NCI-H510A treated with DMSO at 0.1 percent for 48 hours (cell line): ENCODE results near the gene P2RY13.

Experiments used
- DNase-seq: peaks from one replicate; lab custom pipeline; 2025; lab: John Stamatoyannopoulos, UW

The P2RY13 gene

GRCh38 chr3:151329363-151329762 is at the start of gene P2RY13:
TSS of gene P2RY13 (minus strand) at chr3:151329549. CDS start at chr3:151329528, 21 bp downstream.
- DNase-seq, result no peak

DNA sequence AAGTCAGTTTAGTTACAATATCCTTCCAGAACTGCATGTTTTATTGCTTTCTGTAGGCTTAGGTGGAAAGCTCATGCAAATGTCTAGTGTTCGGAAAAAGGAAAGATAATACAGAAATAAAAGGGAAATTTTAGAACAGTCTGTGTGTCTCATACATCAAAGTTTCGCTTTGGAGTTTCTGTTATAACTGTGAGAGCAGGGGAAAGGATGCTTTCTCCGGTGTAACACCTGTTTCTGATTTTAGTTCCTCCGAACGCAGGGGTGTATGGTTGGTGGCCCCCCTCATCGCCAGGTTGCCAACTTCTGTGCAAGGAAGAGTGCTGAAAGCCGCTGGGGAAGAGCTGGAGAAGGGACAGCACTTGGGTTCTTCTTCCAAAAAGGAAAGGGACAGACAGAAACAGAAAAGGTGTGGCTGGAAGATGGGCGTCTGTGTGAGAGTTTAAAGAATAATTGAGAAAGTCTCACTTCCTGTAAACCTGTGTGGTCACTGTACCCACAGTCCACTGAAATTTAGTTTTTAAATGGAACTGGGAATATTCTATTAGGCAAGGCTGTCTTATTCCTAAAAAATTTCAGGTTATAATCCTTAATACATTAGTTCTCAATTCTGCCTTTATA is 48.5 kb upstream of the P2RY13 start:
- no peak for DNase-seq

DNA sequence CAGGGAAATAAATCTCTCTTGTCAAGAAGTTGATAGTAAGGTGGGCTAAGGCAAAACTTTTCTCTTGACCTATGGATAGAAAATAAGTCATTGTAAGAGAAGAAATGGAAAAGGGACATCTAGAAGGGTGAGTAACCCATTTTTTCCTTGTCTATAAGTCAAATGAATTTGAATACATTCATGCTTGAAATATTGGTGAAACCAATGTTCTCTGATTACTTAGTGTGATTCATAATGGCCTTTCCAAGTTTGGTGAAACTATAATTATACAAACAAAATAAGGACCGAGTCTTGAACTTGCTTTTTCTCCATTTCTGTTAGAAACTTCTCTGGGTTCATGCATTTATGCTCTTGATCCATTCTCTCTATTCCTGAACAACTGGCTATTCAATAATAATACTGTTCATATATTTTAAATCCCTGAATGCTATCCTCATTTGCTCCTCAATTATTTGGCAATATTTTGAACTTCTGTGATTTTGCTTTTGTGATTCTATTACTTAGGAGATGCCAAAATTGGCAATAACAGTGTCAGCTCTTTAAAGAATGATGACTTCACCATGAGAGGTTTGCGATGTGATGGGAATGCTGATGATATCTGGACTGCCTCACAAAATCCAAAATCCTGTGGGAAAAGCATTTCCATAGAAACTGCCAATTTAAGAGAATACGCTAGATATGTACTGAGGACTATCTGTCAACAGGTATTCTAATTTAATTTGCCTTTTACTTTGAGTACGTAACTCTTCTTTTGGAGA is 42.9 kb upstream of the P2RY13 start:
- no peak for DNase-seq

DNA sequence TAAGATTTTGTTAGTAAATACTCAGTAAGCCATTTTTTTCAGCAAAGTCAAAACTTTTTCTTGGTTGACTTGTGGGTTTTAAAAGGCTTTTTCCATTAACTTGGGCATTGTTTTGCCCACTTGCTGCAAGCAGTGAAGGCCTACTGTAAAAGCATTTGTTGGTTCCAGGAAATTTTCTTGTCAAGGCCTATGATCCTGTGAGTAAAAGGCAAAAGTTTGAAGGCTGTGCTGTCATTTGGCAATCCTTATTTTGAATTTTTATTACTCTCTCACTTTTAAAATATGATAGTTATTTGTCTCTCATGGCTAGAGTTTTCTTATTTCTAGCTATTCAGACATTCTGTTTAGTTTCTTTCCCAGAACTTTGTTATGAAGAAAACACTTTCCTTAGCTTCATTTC is 42.2 kb upstream of the P2RY13 start:
- DNase-seq, result no peak

- no peak for DNase-seq
Observed at GRCh38 chr3:151367448-151367847, 38.1 kb upstream of the P2RY13 start.

DNA sequence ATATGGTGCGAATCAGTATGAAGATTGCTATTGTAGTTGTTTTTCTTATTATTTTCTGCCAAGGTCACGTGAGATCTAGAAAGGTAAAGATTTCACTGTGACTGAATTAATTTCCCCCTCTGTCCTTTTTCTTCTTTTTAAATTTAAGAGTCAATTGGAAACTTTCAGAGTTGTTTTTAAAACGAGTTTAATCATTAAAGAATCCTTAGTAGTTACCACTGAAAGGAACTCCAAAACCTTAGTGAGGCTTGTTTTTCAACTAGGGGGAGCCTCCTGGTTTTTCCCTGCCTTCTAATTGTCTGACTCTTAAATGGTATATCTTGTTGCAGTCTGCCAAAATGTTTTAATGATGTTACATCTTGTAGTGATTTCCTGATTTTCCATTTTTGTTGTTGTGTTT is 37.6 kb upstream of the P2RY13 start:
- DNase-seq, result no peak

DNA sequence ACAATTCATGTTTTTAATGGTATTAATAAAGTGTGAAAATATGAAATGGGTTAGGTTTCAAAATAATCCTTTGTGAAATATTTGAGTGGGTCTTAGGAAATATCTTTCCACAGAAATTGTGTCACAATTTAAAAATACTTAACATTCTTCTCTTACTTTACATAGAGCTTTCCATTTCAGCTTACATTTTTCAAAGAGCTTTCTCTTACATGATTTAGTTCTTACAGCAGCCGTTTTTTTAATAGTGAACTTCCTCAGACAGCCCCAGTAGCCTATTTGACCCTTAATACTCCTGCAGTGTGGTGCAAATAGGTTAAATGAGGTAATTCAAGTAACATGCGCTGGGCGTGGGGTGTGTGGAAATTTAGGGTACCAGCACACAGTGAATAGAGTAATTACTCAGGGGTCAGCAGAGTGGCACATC is 33.4 kb upstream of the P2RY13 start:
- no peak for DNase-seq

GRCh38 chr3:151357463-151357850 is 28.1 kb upstream of the P2RY13 start:
- DNase-seq, result no peak

GRCh38 chr3:151356794-151357462 is 27.6 kb upstream of the P2RY13 start:
- DNase-seq, result no peak

DNA sequence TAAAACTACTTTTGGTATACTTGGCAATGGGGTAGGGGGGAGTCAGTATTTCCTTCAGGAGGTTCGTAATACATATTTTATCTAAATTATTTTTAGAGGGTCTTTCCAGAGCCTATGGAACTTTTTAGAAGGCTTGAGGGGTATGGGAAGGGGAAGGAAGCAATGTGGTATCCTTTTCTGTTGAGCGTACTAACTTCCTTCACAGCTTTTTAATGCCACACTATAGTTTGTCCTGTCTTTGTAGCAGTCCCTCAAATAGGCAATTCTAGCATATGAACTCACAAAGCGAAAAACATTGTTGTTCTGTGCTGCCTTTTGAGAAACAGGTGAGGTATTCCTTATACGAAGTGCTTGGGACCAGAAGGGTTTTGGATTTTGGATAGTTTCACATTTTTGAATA is 22.3 kb upstream of the P2RY13 start:
- DNase-seq, result no peak

GRCh38 chr3:151351219-151351618 is 21.9 kb upstream of the P2RY13 start:
- no peak for DNase-seq

DNA sequence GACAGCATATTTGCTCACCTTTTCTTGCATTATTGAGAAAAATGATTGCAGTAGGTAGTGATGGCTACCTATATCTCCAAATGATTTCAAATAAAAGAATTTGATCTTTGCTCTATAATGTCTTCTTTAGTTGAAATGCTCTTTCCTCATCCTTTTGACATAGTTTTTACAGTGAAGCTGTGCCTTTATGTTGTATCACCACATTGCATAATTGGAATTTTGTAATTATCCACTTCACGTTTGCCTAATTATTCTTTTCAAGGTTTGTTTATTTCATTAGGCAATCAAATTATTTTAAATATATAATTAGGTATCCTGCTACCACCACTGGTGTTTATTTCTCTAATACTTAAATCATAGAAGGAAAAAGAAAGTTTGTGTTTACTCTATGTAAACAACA is 21.3 kb upstream of the P2RY13 start:
- DNase-seq, result no peak

DNA sequence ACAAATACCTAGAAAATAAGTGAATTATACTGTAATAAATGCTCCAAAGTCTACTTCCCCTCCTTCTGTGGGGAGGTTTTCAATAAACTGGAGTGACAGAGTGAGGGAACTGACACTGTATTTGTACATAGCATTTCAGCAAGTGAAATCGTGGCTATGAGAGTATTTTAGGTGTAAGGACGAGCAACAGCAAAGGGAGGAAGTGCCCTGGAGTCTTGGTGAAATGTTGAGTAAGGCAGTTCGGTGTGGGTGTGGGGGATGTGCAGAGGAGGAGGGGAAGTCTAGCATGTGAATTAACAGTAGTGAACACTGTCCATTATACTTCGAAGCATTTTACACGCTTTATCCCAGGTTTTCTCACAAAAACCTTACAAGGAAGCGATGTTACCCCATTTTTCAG is 18.1 kb upstream of the P2RY13 start:
- no peak for DNase-seq

- no peak for DNase-seq
Observed at GRCh38 chr3:151346292-151346691, 16.9 kb upstream of the P2RY13 start.

- DNase-seq, result no peak
Observed at GRCh38 chr3:151345859-151346258, 16.5 kb upstream of the P2RY13 start.

GRCh38 chr3:151331696-151332095 is 2.3 kb upstream of the P2RY13 start:
- no peak for DNase-seq

GRCh38 chr3:151330899-151331298 is 1.6 kb upstream of the P2RY13 start:
- DNase-seq, result no peak

DNA sequence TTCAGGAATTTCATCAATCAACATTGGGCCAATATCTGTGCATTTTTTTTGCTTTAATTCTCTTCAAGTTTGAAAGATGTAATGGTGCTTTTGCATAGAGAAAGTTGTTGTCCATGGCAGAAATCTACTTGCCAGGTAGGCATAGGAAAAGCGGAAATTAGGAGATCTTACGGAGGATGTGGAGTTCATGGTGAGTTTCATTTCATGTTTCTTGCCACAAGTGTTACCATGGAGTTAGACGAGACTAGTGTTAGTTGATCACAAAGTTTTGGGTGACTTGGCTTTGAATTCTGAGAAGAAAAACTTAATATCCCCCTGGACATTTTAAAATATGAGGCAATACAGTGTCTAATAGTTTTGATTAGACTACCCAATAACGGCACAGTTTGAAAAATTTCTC is 1.0 kb upstream of the P2RY13 start:
- no peak for DNase-seq

GRCh38 chr3:151328298-151328995 is 902 bp downstream of the P2RY13 start:
- peak; percentile 38 for DNase-seq

DNA sequence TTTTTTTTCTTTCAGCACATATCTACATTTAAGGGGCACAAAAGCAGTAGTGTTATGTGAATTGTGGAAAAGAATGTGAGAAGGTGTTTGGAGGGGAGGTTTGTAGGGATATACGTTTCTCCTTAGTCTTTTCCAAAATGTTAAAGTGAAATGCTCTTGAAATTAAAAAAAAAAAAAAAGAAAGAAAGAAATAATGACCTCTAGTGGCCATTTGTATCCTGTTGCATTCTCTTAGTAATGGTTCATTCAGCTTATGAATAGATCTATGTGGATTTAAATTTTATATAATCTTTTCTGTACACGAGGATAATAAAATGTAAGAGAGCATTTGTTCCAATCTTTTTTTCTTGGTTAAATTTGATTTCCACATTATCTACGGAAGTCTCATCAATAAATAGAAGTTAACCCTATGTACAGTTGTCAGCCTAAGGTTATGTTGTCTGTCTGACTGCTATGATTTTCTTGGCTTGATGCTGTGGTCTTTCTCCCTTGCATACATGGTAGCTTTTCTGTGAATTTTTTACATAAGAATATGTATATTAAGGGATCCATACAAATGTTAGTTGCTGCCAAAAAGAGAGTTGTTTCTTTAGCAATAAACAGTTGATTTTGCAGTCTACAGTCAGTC is 1.7 kb downstream of the P2RY13 start:
- DNase-seq, result peak; percentile 39

DNA sequence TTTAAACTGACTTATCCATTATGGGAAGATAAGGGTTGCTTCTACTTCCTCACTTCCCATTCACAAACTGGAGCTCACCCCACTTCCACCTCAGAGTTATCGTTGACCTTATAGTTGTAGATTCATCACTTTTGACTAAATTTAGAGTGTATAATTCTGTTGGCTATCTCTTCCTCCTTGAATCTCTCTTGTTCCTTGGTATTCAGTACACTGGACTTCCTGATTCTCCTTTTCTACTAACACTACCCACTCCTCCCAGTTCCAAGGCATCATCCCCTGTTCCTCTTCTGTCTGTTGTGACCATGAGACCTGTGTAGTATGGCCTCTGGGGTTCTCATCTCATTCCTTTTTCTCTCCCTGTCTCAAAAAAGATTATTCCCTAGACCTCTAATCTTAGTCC is 6.8 kb downstream of the P2RY13 start:
- DNase-seq, result no peak

GRCh38 chr3:151321526-151321925 is 7.8 kb downstream of the P2RY13 start:
- DNase-seq, result no peak
